Calu3 (cell line): ENCODE results near the gene ZNF775. TPM values are rescaled to one million over a fixed set of nuclear protein-coding genes. Genes with fewer than 3 reads are reported as not detected.

Source experiments
- BruUV-seq: library from RNA; stranded (reverse); fragments of 400-500 nt; replicated peaks from 2 replicates; lab custom pipeline; 2021; lab: Mats Ljungman, UMichigan
- CTCF ChIA-PET: fragments of 300-600 bp; sonication (Branson Sonifier 250); formaldehyde crosslinking; loops from one replicate; lab custom pipeline; 2022; ENCODE audit warnings: antibody characterized with exemption; lab: Charles Lee
- DNase-seq: peaks from one replicate; pipeline ENCODE4 v3.0.0; 2022
- H3K27ac Mint-ChIP-seq: one replicate; pipeline ENCODE4 v1.8.0; 2022; ENCODE audit warnings: mixed read lengths; ENCODE audit not compliant: unreplicated experiment
- H3K27me3 Mint-ChIP-seq: one replicate; pipeline ENCODE4 v1.8.0; 2022; ENCODE audit warnings: mixed read lengths; ENCODE audit not compliant: unreplicated experiment
- H3K36me3 Mint-ChIP-seq: one replicate; pipeline ENCODE4 v1.8.0; 2022; ENCODE audit warnings: mild to moderate bottlenecking, moderate library complexity, mixed read lengths; ENCODE audit not compliant: insufficient read depth, unreplicated experiment
- H3K4me1 Mint-ChIP-seq: one replicate; pipeline ENCODE4 v1.8.0; 2022; ENCODE audit warnings: mild to moderate bottlenecking, low read depth, mixed read lengths; ENCODE audit not compliant: unreplicated experiment
- H3K4me3 Mint-ChIP-seq: one replicate; pipeline ENCODE4 v1.8.0; 2022; ENCODE audit warnings: mild to moderate bottlenecking, low read depth, moderate library complexity, mixed read lengths; ENCODE audit not compliant: unreplicated experiment
- H3K9me3 Mint-ChIP-seq: one replicate; pipeline ENCODE4 v1.8.0; 2022; ENCODE audit warnings: low read depth, mixed read lengths; ENCODE audit not compliant: unreplicated experiment
- intact Hi-C: fragments of 100-400 bp; cut with micrococcal nuclease; formaldehyde crosslinking; loops from one replicate; pipeline ENCODE4 v1.10.0; 2022; ENCODE audit not compliant: unreplicated experiment
- total RNA-seq: library from RNA; stranded (reverse); gene quantifications from 2 replicates; pipeline ENCODE4 v1.2.3, GENCODE V29; 2022
- TF ChIP-seq, protein P1 (sequence below): fragments of 200-600 bp; IDR thresholded peaks from one replicate; pipeline ENCODE4 v1.8.0; 2022; ENCODE audit warnings: antibody characterized with exemption; ENCODE audit not compliant: unreplicated experiment

Gene ZNF775
- total RNA-seq, 1 experiment from 2014 or later: 5.8 TPM

- H3K36me3 Mint-ChIP-seq: peaks cover 70% of the 10 kb centered on the region
- CTCF ChIA-PET: interaction anchor here (1.0 kb wide), 1 partner anchor 37 kb away, joined by 4 read pairs; no protein-coding TSS in a partner anchor
Observed at GRCh38 chr7:150369748-150370501, 9.2 kb upstream of the ZNF775 start.

GRCh38 chr7:150370612-150371071 lies 8.5 kb upstream of the ZNF775 start:
- Mint-ChIP-seq H3K27ac (peak overlapping the region; percentile 96), H3K4me3 (peak overlapping the region; percentile 90), H3K36me3 (peaks cover 75% of the 10 kb centered on the region), H3K4me1 (peaks cover 43% of the 10 kb centered on the region), H3K27me3 (no peaks in the 10 kb centered on the region), H3K9me3 (no peaks in the 10 kb centered on the region)
- no peak for DNase-seq
- intact Hi-C loops: no loop called here
- TF ChIP-seq, protein P1, sequence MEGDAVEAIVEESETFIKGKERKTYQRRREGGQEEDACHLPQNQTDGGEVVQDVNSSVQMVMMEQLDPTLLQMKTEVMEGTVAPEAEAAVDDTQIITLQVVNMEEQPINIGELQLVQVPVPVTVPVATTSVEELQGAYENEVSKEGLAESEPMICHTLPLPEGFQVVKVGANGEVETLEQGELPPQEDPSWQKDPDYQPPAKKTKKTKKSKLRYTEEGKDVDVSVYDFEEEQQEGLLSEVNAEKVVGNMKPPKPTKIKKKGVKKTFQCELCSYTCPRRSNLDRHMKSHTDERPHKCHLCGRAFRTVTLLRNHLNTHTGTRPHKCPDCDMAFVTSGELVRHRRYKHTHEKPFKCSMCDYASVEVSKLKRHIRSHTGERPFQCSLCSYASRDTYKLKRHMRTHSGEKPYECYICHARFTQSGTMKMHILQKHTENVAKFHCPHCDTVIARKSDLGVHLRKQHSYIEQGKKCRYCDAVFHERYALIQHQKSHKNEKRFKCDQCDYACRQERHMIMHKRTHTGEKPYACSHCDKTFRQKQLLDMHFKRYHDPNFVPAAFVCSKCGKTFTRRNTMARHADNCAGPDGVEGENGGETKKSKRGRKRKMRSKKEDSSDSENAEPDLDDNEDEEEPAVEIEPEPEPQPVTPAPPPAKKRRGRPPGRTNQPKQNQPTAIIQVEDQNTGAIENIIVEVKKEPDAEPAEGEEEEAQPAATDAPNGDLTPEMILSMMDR: no peak
- CTCF ChIA-PET: interaction anchor here (1.0 kb wide), 1 partner anchor 36 kb away, joined by 4 read pairs; no protein-coding TSS in a partner anchor
- TSS peak; percentile 25 for BruUV-seq

More at GRCh38 chr7:150369748-150370501, 9.2 kb upstream of the ZNF775 start:
- intact Hi-C loops: no loop called here
- H3K9me3 Mint-ChIP-seq: no peaks in the 10 kb centered on the region
- H3K27ac Mint-ChIP-seq: peak overlapping the region; percentile 96
- peaks cover 44% of the 10 kb centered on the region for H3K4me1 Mint-ChIP-seq
- peak overlapping the region; percentile 90 for H3K4me3 Mint-ChIP-seq
- TF ChIP-seq, protein P1: no peak
- no peak for DNase-seq
- no TSS peak for BruUV-seq
- H3K27me3 Mint-ChIP-seq: no peaks in the 10 kb centered on the region

- intact Hi-C loops: no loop called here
- Mint-ChIP-seq H3K4me3 (no peak overlapping the region), H3K27me3 (no peaks in the 10 kb centered on the region), H3K9me3 (no peaks in the 10 kb centered on the region), H3K27ac (peak overlapping the region; percentile 96), H3K36me3 (peaks cover 77% of the 10 kb centered on the region), H3K4me1 (peaks cover 43% of the 10 kb centered on the region)
- no peak for DNase-seq
- no TSS peak for BruUV-seq
- TF ChIP-seq, protein P1: no peak
- CTCF ChIA-PET: interaction anchor here (1.0 kb wide), 1 partner anchor 35 kb away, joined by 4 read pairs; no protein-coding TSS in a partner anchor
Observed at GRCh38 chr7:150371131-150371995, 7.8 kb upstream of the ZNF775 start.

DNA sequence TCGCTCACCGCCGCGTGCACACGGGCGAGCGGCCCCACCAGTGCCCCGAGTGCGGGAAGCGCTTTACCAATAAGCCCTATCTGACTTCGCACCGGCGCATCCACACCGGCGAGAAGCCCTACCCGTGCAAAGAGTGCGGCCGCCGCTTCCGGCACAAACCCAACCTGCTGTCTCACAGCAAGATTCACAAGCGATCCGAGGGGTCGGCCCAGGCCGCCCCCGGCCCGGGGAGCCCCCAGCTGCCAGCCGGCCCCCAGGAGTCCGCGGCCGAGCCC lies 7.2 kb upstream of the ZNF775 start:
- no peaks in the 10 kb centered on the region for H3K27me3 Mint-ChIP-seq
- no TSS peak for BruUV-seq
- peaks cover 81% of the 10 kb centered on the region for H3K36me3 Mint-ChIP-seq
- TF ChIP-seq, protein P1: no peak
- no peak for DNase-seq
- H3K9me3 Mint-ChIP-seq: no peaks in the 10 kb centered on the region
- CTCF ChIA-PET: no interaction called here
- no peak overlapping the region for H3K27ac Mint-ChIP-seq
- peaks cover 47% of the 10 kb centered on the region for H3K4me1 Mint-ChIP-seq
- intact Hi-C loops: no loop called here
- H3K4me3 Mint-ChIP-seq: peak overlapping the region; percentile 14
